HG03575 (cell line): ENCODE results near the gene FAM219A.

Experiments used
- ATAC-seq: cut with Tn5 transposase; IDR thresholded peaks from one replicate; pipeline ENCODE4 v1.9.1; 2021; ENCODE audit not compliant: unreplicated experiment, insufficient number of reproducible peaks, low FRiP score; ENCODE audit errors: extremely low read depth

FAM219A gene

GRCh38 chr9:34383904-34384303, 74.5 kb downstream of the FAM219A start:
- ATAC-seq: no peak

DNA sequence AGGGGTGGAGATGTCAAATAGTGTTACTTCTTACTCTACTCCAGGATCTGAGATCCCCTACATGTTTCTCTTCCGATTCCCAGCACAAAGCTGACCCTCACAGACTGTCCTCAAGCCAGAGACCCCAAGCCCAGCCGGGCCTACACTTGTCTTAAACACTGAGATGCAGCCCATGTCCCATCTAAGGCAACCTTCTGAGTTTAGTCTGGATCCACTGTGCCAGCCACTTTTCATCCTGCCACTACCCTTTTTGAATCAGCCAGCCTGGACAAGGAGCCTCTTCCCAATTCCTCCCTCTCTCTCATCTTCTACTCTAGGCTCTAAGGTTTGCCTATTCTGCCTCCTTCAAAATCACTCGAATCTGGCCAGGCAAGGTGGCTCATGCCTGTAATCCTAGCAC, 75.5 kb downstream of the FAM219A start:
- ATAC-seq: no peak

DNA sequence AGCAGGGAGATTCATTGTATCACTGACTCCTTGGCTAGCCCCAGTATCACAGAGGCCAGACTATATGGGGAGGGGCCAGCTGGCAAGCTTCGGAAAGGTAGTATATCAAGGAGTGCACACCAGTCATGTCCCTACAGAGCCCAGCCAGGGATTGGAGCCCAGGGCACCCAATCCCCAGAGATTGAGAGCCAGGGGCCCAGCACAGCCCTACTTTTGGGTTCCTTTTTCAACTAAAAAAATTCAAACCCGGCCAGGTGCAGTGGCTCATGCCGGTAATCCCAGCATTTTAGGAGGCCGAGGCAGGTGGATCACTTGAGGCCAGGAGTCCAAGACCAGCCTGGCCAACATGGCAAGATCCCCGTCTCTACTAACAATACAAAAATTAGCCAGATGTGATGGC, 76.3 kb downstream of the FAM219A start:
- ATAC-seq: no peak

DNA sequence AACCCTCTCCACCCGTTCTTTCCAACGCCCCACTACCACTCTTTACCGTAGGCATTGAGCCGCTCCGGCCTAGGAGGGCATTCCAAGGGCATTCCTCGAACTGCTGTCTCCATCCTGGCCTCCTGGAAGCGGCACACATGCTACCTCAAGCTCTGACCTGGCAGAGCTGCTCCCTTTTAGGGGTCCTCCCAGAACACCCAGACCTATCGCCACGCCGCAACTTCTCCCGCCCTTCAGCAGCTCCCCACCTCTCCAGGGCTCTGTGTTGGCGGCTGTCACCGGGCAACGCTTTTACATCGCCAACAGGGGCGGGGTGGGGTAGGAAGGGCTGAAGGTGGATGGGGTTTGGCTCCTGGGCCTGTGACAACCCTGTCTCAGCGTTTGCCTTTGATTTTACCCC, 77.0 kb downstream of the FAM219A start:
- no peak for ATAC-seq

- no peak for ATAC-seq
Measured at GRCh38 chr9:34380511-34381315, 77.7 kb downstream of the FAM219A start.

GRCh38 chr9:34380034-34380510, 78.3 kb downstream of the FAM219A start:
- ATAC-seq: no peak

- no peak for ATAC-seq
Measured at GRCh38 chr9:34379334-34380033, 78.9 kb downstream of the FAM219A start.

DNA sequence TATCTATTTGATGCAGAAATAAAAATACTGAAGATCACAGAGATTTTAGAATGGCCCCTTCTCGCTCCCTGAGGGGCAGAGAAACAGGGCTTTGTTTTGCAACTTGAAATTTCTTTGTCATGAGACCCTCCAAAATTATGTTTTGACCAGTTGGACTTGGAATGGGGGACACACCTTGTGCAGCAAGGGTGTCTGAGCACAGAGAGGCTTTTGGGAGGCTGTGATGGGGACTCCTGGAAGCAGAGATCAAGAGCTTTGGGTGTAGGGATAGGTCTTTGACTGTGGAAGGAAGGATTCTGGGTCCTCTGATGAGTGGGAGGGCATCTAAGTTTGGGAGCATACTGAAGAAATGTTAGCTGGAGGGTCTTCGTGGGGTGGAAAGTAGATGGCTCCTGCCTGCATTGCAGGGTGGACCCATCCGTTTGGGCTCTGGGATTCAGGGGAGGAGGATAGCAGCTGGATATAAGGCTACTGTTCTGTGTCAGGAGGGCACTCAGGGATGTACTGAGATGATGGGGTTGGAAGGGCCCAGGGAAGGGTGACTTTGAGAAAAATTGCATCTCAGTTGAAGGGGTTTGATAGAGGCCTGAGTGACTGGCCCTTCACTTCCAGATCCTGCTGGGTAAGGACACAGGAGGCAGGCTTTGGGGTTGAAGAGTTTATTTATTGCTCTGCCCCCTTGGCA, 79.9 kb downstream of the FAM219A start:
- no peak for ATAC-seq

DNA sequence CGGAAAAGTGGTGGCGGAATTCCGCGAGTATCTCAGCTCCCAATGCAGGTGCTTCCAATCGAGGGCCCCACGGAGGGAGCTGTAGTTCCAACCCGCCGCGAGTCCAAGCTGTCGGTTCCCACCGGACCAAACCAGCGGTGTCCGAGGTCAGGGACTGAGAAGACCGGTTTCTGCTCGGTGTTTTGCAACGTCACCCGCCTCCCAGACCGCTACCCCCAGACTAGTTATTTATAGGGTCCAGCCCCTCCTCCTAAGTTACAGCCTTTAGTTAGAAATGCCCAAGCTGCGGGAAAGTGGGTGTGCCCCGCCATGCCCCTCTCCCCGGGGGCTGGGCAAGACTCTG, 81.0 kb downstream of the FAM219A start:
- no peak for ATAC-seq

GRCh38 chr9:34376596-34377403, 81.6 kb downstream of the FAM219A start, which contains the start of gene MYORG:
Gene MYORG, minus strand, starts transcription at chr9:34376898. Its CDS starts 3,955 bp downstream, at chr9:34372943.
- peak; percentile 56 for ATAC-seq

DNA sequence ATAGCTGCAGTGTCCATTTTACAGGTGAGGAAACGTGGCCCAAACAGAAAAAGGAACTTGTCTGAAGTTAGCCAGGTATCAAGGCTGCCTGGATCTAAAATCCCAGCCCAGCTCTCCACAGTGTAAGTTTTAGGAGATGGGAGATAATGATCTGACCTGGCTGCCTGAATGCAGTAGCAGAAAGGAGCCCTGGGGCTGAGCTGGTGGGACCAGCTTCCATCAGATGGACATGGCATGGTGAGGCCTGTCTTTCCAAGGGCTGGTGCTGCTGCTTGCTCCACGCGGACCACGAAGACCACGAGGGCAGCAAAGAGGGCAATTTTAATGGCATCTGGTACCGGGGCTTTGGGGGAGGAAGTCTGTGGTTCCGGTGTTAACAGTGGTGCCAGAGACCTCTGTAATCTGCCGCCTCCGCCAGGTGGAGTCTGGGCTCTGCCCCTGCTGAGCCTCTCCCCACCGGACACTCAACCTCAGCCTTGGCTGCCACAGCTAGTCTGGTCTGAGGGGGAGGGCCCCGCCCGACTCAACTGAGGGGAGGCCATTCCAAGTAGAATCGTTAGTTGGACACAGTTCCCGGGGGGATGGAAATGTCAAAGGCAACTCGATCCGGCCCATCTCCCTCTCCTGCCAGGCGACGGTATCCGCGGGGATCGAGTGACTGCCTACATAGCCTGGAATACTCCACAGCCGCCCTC, 82.3 kb downstream of the FAM219A start:
- no peak for ATAC-seq

- no peak for ATAC-seq
Measured at GRCh38 chr9:34374905-34375552, 83.3 kb downstream of the FAM219A start.

DNA sequence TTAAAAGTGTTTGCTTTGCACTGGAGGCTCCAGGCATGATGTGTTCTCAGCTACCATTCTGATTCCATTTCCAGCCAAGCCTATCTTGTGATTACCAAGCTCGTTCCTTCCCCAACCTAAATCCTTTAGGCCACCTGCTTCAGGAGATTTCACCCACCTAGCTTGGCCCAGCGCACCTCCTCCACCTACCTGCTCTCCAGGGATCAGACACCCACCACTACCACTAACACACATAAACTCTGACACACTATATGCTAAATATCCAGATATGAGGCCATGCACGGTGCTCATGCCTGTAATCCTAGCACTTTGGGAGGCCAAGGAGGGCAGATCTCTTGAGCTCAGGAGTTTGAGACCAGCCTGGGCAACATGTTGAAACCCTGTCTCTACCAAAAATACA, 84.0 kb downstream of the FAM219A start:
- no peak for ATAC-seq

- ATAC-seq: no peak
Measured at GRCh38 chr9:34373749-34374148, 84.6 kb downstream of the FAM219A start.

- no peak for ATAC-seq
Measured at GRCh38 chr9:34372467-34373011, 85.8 kb downstream of the FAM219A start.

- no peak for ATAC-seq
Measured at GRCh38 chr9:34371886-34372466, 86.4 kb downstream of the FAM219A start.
